ENCODE results near the gene PLXNA1.

- TF ChIP-seq POLR2A (IDR thresholded peaks at IDR 0.05; ENCODE audit: low read depth, low read length) (no peak), CHD1 (IDR thresholded peaks at IDR 0.05; ENCODE audit: low read depth, low read length) (no peak), RAD21 (IDR thresholded peaks at IDR 0.05; ENCODE audit: insufficient read depth, low read depth, low read length) (no peak), SREBF1 (IDR thresholded peaks at IDR 0.05; ENCODE audit: low read length) (no peak), TCF7 (IDR thresholded peaks at IDR 0.05; ENCODE audit: borderline replicate concordance) (no peak), REST (IDR thresholded peaks at IDR 0.05; ENCODE audit: low read depth, low read length) (no peak), USF2 (IDR thresholded peaks at IDR 0.05; ENCODE audit: borderline replicate concordance, low read depth, low read length) (no peak)
- TF ChIP-seq, protein P1, sequence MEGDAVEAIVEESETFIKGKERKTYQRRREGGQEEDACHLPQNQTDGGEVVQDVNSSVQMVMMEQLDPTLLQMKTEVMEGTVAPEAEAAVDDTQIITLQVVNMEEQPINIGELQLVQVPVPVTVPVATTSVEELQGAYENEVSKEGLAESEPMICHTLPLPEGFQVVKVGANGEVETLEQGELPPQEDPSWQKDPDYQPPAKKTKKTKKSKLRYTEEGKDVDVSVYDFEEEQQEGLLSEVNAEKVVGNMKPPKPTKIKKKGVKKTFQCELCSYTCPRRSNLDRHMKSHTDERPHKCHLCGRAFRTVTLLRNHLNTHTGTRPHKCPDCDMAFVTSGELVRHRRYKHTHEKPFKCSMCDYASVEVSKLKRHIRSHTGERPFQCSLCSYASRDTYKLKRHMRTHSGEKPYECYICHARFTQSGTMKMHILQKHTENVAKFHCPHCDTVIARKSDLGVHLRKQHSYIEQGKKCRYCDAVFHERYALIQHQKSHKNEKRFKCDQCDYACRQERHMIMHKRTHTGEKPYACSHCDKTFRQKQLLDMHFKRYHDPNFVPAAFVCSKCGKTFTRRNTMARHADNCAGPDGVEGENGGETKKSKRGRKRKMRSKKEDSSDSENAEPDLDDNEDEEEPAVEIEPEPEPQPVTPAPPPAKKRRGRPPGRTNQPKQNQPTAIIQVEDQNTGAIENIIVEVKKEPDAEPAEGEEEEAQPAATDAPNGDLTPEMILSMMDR (IDR thresholded peaks at IDR 0.05 in 2 of 3, conservative IDR thresholded peaks at IDR 0.05 in 1 of 3; ENCODE audit: control insufficient read depth in 2 of 3, extremely low read depth in 1 of 3, insufficient read depth in 1 of 3, low read depth in 3 of 3, low read length in 3 of 3): no peak
Observed at GRCh38 chr3:126980266-126980811, 2.6 kb upstream of the PLXNA1 start.
